GM10266 (cell line): ENCODE data around the gene GABRB3.

Experiments
- DNase-seq: peaks from one replicate; pipeline ENCODE4 v3.0.0; 2012; ENCODE audit errors: extremely low spot score
- CTCF ChIP-seq: IDR thresholded peaks from 2 replicates; pipeline ENCODE4 v1.5.1; 2012; ENCODE audit warnings: mild to moderate bottlenecking, low read depth; ENCODE audit not compliant: control insufficient read depth, insufficient read depth; ENCODE audit errors: missing control alignments

Gene GABRB3

GRCh38 chr15:26564361-26564760 is 208.5 kb downstream of the GABRB3 start:
- DNase-seq: no peak

GRCh38 chr15:26562336-26562735 is 210.5 kb downstream of the GABRB3 start:
- no peak for TF ChIP-seq CTCF
- DNase-seq: no peak

More at GRCh38 chr15:26564361-26564760, 208.5 kb downstream of the GABRB3 start:
- TF ChIP-seq CTCF: no peak

- TF ChIP-seq CTCF: no peak
- no peak for DNase-seq
Observed at GRCh38 chr15:26561896-26562295, 211.0 kb downstream of the GABRB3 start.

- no peak for TF ChIP-seq CTCF
- no peak for DNase-seq
Observed at GRCh38 chr15:26561130-26561529, 211.7 kb downstream of the GABRB3 start.

GRCh38 chr15:26555898-26556297 is 217.0 kb downstream of the GABRB3 start:
- no peak for TF ChIP-seq CTCF

GRCh38 chr15:26551473-26551872 is 221.4 kb downstream of the GABRB3 start:
- DNase-seq: no peak
- no peak for TF ChIP-seq CTCF

More at GRCh38 chr15:26555898-26556297, 217.0 kb downstream of the GABRB3 start:
- no peak for DNase-seq

- TF ChIP-seq CTCF: no peak
- DNase-seq: no peak
Observed at GRCh38 chr15:26550880-26551279, 222.0 kb downstream of the GABRB3 start.
